ENCODE measurements around the gene LIPH. TPM values are rescaled to one million over a fixed set of nuclear protein-coding genes. Genes with fewer than 3 reads are reported as not detected.
A peak's percentile ranks its signal among the peaks of the same experiment; 100 is the strongest.
"Not testable (repeated sequence)": the region's sequence is repeated elsewhere in the genome, so short reads cannot be mapped to it uniquely, and the experiment has no call there.

Gene LIPH
- polyA plus RNA-seq, 3 donors from 2014 or later = 0.38 to 0.97 (median 0.45) TPM

GRCh38 chr3:185561374-185561943 is 9.1 kb upstream of the LIPH start:
- H3K36me3 Mint-ChIP-seq = no peaks in the 10 kb centered on the region
- H3K4me1 Mint-ChIP-seq = peaks cover 29 to 30% of the 10 kb centered on the region in 2 donors
- H3K27me3 Mint-ChIP-seq (ENCODE audit: low read depth in 3 of 3) = peaks cover 3 to 7% (median 5%) of the 10 kb centered on the region in 3 donors
- H3K9me3 Mint-ChIP-seq = no peaks in the 10 kb centered on the region
- H3K27ac Mint-ChIP-seq = peak overlapping the region; percentile 51 to 92 (median 85)
- DNase-seq = peak in 2 of 3 donors; percentile 14
- peak overlapping the region; percentile 52 to 76 (median 63) for H3K4me3 Mint-ChIP-seq

GRCh38 chr3:185560676-185561075 is 8.3 kb upstream of the LIPH start:
- peaks cover 29 to 30% of the 10 kb centered on the region in 2 donors for H3K4me1 Mint-ChIP-seq
- H3K9me3 Mint-ChIP-seq = no peaks in the 10 kb centered on the region
- no peaks in the 10 kb centered on the region for H3K36me3 Mint-ChIP-seq
- H3K27me3 Mint-ChIP-seq (ENCODE audit: low read depth in 3 of 3) = peaks cover 3 to 7% (median 5%) of the 10 kb centered on the region in 3 donors
- DNase-seq = no peak
- peak overlapping the region in 1 of 5 donors; percentile 76 for H3K4me3 Mint-ChIP-seq
- peak overlapping the region in 1 of 6 donors; percentile 46 for H3K27ac Mint-ChIP-seq

- no peak for DNase-seq
- Mint-ChIP-seq H3K27ac (peak overlapping the region in 2 of 6 donors; percentile 45 to 59), H3K4me1 (peaks cover 29 to 30% of the 10 kb centered on the region in 2 donors), H3K9me3 (no peaks in the 10 kb centered on the region), H3K4me3 (peak overlapping the region; percentile 89 to 93 (median 91)), H3K27me3 (ENCODE audit: low read depth in 3 of 3) (peaks cover 3 to 7% (median 5%) of the 10 kb centered on the region in 3 donors), H3K36me3 (no peaks in the 10 kb centered on the region)
Measured at GRCh38 chr3:185559706-185560090, 7.3 kb upstream of the LIPH start.

- peaks cover 29 to 30% of the 10 kb centered on the region in 2 donors for H3K4me1 Mint-ChIP-seq
- H3K4me3 Mint-ChIP-seq = peak overlapping the region in 1 of 5 donors; percentile 93
- no peak for DNase-seq
- peak overlapping the region in 1 of 6 donors; percentile 10 for H3K27ac Mint-ChIP-seq
- H3K27me3 Mint-ChIP-seq (ENCODE audit: low read depth in 3 of 3) = peaks cover 3 to 7% (median 5%) of the 10 kb centered on the region in 3 donors
- no peaks in the 10 kb centered on the region for H3K9me3 Mint-ChIP-seq
- H3K36me3 Mint-ChIP-seq = no peaks in the 10 kb centered on the region
Measured at GRCh38 chr3:185558395-185558794, 6.0 kb upstream of the LIPH start.

GRCh38 chr3:185556640-185557039 is 4.3 kb upstream of the LIPH start:
- H3K9me3 Mint-ChIP-seq; H3K27ac Mint-ChIP-seq; H3K36me3 Mint-ChIP-seq; H3K27me3 Mint-ChIP-seq (ENCODE audit: low read depth in 3 of 3); H3K4me3 Mint-ChIP-seq; DNase-seq: not testable (repeated sequence)
- H3K4me1 Mint-ChIP-seq = peaks cover 27 to 30% of the 10 kb centered on the region in 2 donors

GRCh38 chr3:185555860-185556347 is 3.5 kb upstream of the LIPH start:
- Mint-ChIP-seq H3K27ac (no peak overlapping the region), H3K9me3 (no peaks in the 10 kb centered on the region), H3K36me3 (no peaks in the 10 kb centered on the region), H3K4me3 (no peak overlapping the region), H3K27me3 (ENCODE audit: low read depth in 3 of 3) (peaks cover 3 to 7% (median 5%) of the 10 kb centered on the region in 3 donors), H3K4me1 (peaks cover 19 to 24% of the 10 kb centered on the region in 2 donors)
- no peak for DNase-seq

GRCh38 chr3:185555101-185555501 is 2.7 kb upstream of the LIPH start:
- no peak for DNase-seq
- H3K36me3 Mint-ChIP-seq = no peaks in the 10 kb centered on the region
- H3K27ac Mint-ChIP-seq = no peak overlapping the region
- no peaks in the 10 kb centered on the region for H3K9me3 Mint-ChIP-seq
- H3K27me3 Mint-ChIP-seq (ENCODE audit: low read depth in 3 of 3) = peaks cover 3 to 7% (median 3%) of the 10 kb centered on the region in 3 donors
- H3K4me1 Mint-ChIP-seq = peaks cover 18 to 24% of the 10 kb centered on the region in 2 donors
- no peak overlapping the region for H3K4me3 Mint-ChIP-seq

- H3K27me3 Mint-ChIP-seq (ENCODE audit: low read depth in 3 of 3) = no peaks in the 10 kb centered on the region
- H3K36me3 Mint-ChIP-seq = no peaks in the 10 kb centered on the region
- no peak overlapping the region for H3K4me3 Mint-ChIP-seq
- no peak overlapping the region for H3K27ac Mint-ChIP-seq
- DNase-seq = no peak
- H3K9me3 Mint-ChIP-seq = no peaks in the 10 kb centered on the region
- H3K4me1 Mint-ChIP-seq = peaks cover 9 to 14% of the 10 kb centered on the region in 2 donors
Measured at GRCh38 chr3:185549651-185550111, 2.7 kb downstream of the LIPH start.

GRCh38 chr3:185549122-185549521 is 3.3 kb downstream of the LIPH start:
- Mint-ChIP-seq H3K9me3 (no peaks in the 10 kb centered on the region), H3K27ac (no peak overlapping the region), H3K4me3 (no peak overlapping the region), H3K36me3 (no peaks in the 10 kb centered on the region), H3K4me1 (peaks cover 9 to 14% of the 10 kb centered on the region in 2 donors), H3K27me3 (ENCODE audit: low read depth in 3 of 3) (no peaks in the 10 kb centered on the region)
- no peak for DNase-seq

- Mint-ChIP-seq H3K9me3 (no peaks in the 10 kb centered on the region), H3K27me3 (ENCODE audit: low read depth in 3 of 3) (peaks cover 0 to 8% (median 2%) of the 10 kb centered on the region in 3 donors), H3K4me1 (peaks cover 0 to 5% of the 10 kb centered on the region in 2 donors), H3K4me3 (no peak overlapping the region), H3K27ac (no peak overlapping the region), H3K36me3 (no peaks in the 10 kb centered on the region)
- no peak for DNase-seq
Measured at GRCh38 chr3:185540695-185541094, 11.7 kb downstream of the LIPH start.

- H3K4me1 Mint-ChIP-seq = peaks cover 0 to 5% of the 10 kb centered on the region in 2 donors
- H3K27me3 Mint-ChIP-seq (ENCODE audit: low read depth in 3 of 3) = peaks cover 0 to 8% (median 2%) of the 10 kb centered on the region in 3 donors
- no peak for DNase-seq
Measured at GRCh38 chr3:185539934-185540333, 12.5 kb downstream of the LIPH start.

GRCh38 chr3:185537369-185537970 is 14.9 kb downstream of the LIPH start:
- no peak overlapping the region for H3K4me3 Mint-ChIP-seq
- H3K9me3 Mint-ChIP-seq = no peaks in the 10 kb centered on the region
- peak overlapping the region in 1 of 6 donors; percentile 42 for H3K27ac Mint-ChIP-seq
- no peaks in the 10 kb centered on the region for H3K36me3 Mint-ChIP-seq
- peaks cover 0 to 5% of the 10 kb centered on the region in 2 donors for H3K4me1 Mint-ChIP-seq
- DNase-seq = no peak
- H3K27me3 Mint-ChIP-seq (ENCODE audit: low read depth in 3 of 3) = peaks cover 0 to 5% (median 0%) of the 10 kb centered on the region in 3 donors

More at GRCh38 chr3:185539934-185540333, 12.5 kb downstream of the LIPH start:
- Mint-ChIP-seq H3K27ac (no peak overlapping the region), H3K9me3 (no peaks in the 10 kb centered on the region), H3K4me3 (no peak overlapping the region), H3K36me3 (no peaks in the 10 kb centered on the region)

- H3K27me3 Mint-ChIP-seq (ENCODE audit: low read depth in 3 of 3) = peaks cover 0 to 5% (median 2%) of the 10 kb centered on the region in 3 donors
- no peak for DNase-seq
- no peaks in the 10 kb centered on the region for H3K9me3 Mint-ChIP-seq
- no peak overlapping the region for H3K27ac Mint-ChIP-seq
- H3K36me3 Mint-ChIP-seq = no peaks in the 10 kb centered on the region
- H3K4me1 Mint-ChIP-seq = peaks cover 0 to 5% of the 10 kb centered on the region in 2 donors
- H3K4me3 Mint-ChIP-seq = no peak overlapping the region
Measured at GRCh38 chr3:185534511-185534910, 17.9 kb downstream of the LIPH start.

GRCh38 chr3:185532901-185533300 is 19.5 kb downstream of the LIPH start:
- H3K9me3 Mint-ChIP-seq = no peaks in the 10 kb centered on the region
- H3K4me1 Mint-ChIP-seq = peaks cover 0 to 5% of the 10 kb centered on the region in 2 donors
- no peak overlapping the region for H3K4me3 Mint-ChIP-seq
- H3K36me3 Mint-ChIP-seq = no peaks in the 10 kb centered on the region
- DNase-seq = no peak
- no peak overlapping the region for H3K27ac Mint-ChIP-seq
- H3K27me3 Mint-ChIP-seq (ENCODE audit: low read depth in 3 of 3) = peaks cover 0 to 6% (median 6%) of the 10 kb centered on the region in 3 donors

Data from immature natural killer cell (primary cell).